ENCODE results near the gene CRLF1. TPM values are rescaled to one million over a fixed set of nuclear protein-coding genes. Genes with fewer than 3 reads are reported as not detected.

The CRLF1 gene
- total and polyA plus RNA-seq, 2 of the 8 experiments (the other 6 are each of a cell fraction or from before 2014, with no cell fraction given): 7.2 to 10.3 TPM

- TF ChIP-seq SUZ12 (IDR thresholded peaks at IDR 0.05; ENCODE audit: low read length) (no peak), SAP30 (IDR thresholded peaks at IDR 0.05; ENCODE audit: insufficient read depth, insufficient replicate concordance, low read length) (no peak), POU5F1 (IDR thresholded peaks at IDR 0.05; ENCODE audit: low read depth, low read length) (no peak), NRF1 (IDR thresholded peaks at IDR 0.05; ENCODE audit: low read depth, low read length) (no peak), ASH2L (IDR thresholded peaks at IDR 0.05; ENCODE audit: low read length) (no peak), NANOG (IDR thresholded peaks at IDR 0.05; ENCODE audit: insufficient read depth, low read depth, low read length, poor library complexity, severe bottlenecking) (no peak)
- TF ChIP-seq, protein P1, sequence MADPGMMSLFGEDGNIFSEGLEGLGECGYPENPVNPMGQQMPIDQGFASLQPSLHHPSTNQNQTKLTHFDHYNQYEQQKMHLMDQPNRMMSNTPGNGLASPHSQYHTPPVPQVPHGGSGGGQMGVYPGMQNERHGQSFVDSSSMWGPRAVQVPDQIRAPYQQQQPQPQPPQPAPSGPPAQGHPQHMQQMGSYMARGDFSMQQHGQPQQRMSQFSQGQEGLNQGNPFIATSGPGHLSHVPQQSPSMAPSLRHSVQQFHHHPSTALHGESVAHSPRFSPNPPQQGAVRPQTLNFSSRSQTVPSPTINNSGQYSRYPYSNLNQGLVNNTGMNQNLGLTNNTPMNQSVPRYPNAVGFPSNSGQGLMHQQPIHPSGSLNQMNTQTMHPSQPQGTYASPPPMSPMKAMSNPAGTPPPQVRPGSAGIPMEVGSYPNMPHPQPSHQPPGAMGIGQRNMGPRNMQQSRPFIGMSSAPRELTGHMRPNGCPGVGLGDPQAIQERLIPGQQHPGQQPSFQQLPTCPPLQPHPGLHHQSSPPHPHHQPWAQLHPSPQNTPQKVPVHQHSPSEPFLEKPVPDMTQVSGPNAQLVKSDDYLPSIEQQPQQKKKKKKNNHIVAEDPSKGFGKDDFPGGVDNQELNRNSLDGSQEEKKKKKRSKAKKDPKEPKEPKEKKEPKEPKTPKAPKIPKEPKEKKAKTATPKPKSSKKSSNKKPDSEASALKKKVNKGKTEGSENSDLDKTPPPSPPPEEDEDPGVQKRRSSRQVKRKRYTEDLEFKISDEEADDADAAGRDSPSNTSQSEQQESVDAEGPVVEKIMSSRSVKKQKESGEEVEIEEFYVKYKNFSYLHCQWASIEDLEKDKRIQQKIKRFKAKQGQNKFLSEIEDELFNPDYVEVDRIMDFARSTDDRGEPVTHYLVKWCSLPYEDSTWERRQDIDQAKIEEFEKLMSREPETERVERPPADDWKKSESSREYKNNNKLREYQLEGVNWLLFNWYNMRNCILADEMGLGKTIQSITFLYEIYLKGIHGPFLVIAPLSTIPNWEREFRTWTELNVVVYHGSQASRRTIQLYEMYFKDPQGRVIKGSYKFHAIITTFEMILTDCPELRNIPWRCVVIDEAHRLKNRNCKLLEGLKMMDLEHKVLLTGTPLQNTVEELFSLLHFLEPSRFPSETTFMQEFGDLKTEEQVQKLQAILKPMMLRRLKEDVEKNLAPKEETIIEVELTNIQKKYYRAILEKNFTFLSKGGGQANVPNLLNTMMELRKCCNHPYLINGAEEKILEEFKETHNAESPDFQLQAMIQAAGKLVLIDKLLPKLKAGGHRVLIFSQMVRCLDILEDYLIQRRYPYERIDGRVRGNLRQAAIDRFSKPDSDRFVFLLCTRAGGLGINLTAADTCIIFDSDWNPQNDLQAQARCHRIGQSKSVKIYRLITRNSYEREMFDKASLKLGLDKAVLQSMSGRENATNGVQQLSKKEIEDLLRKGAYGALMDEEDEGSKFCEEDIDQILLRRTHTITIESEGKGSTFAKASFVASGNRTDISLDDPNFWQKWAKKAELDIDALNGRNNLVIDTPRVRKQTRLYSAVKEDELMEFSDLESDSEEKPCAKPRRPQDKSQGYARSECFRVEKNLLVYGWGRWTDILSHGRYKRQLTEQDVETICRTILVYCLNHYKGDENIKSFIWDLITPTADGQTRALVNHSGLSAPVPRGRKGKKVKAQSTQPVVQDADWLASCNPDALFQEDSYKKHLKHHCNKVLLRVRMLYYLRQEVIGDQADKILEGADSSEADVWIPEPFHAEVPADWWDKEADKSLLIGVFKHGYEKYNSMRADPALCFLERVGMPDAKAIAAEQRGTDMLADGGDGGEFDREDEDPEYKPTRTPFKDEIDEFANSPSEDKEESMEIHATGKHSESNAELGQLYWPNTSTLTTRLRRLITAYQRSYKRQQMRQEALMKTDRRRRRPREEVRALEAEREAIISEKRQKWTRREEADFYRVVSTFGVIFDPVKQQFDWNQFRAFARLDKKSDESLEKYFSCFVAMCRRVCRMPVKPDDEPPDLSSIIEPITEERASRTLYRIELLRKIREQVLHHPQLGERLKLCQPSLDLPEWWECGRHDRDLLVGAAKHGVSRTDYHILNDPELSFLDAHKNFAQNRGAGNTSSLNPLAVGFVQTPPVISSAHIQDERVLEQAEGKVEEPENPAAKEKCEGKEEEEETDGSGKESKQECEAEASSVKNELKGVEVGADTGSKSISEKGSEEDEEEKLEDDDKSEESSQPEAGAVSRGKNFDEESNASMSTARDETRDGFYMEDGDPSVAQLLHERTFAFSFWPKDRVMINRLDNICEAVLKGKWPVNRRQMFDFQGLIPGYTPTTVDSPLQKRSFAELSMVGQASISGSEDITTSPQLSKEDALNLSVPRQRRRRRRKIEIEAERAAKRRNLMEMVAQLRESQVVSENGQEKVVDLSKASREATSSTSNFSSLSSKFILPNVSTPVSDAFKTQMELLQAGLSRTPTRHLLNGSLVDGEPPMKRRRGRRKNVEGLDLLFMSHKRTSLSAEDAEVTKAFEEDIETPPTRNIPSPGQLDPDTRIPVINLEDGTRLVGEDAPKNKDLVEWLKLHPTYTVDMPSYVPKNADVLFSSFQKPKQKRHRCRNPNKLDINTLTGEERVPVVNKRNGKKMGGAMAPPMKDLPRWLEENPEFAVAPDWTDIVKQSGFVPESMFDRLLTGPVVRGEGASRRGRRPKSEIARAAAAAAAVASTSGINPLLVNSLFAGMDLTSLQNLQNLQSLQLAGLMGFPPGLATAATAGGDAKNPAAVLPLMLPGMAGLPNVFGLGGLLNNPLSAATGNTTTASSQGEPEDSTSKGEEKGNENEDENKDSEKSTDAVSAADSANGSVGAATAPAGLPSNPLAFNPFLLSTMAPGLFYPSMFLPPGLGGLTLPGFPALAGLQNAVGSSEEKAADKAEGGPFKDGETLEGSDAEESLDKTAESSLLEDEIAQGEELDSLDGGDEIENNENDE (IDR thresholded peaks at IDR 0.05; ENCODE audit: insufficient replicate concordance, low read length): no peak
These were observed 17.0 kb downstream of the CRLF1 start (continued) for GRCh38 chr19:18589380-18590272.

Data from H1 (cell line).